Measurements from ENCODE around the gene GRIK1.
"Not testable (repeated sequence)": the region's sequence is repeated elsewhere in the genome, so short reads cannot be mapped to it uniquely, and the experiment has no call there.

DNA sequence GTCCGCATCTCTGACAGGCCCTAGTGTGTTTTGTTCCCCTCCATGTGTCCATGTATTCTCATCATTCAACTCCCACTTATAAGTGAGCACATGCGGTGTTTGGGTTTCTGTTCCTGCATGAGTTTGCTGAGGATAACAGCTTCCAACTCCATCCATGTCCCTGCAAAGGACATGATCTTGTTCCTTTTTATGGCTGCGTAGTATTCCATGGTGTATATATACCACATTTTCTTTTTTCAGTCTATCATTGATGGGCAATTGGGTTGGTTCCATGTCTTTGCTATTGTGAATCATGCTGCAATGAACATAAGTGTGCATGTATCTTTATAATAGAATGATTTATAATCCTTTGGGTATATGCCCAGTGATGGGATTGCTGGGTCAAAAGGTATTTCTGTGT, 334.6 kb downstream of the GRIK1 start:
- TF ChIP-seq POLR2A, POLR2AphosphoS5 (IDR thresholded peaks at IDR 0.05): not testable (repeated sequence)

Measured in prostate gland (tissue), 1 donor.